SK-N-MC (cell line): ENCODE data around the gene GPNMB.

Experiments used
- EZH2 ChIP-seq: fragments of 200-600 bp; sonication (generic); IDR thresholded peaks from one replicate; pipeline ENCODE4 v1.6.1; 2017; ENCODE audit warnings: antibody characterized with exemption
- POLR2AphosphoS5 ChIP-seq: IDR thresholded peaks from 2 replicates; pipeline ENCODE4 v1.6.1; 2012; ENCODE audit warnings: mild to moderate bottlenecking, low read depth, low read length, borderline replicate concordance

DNA sequence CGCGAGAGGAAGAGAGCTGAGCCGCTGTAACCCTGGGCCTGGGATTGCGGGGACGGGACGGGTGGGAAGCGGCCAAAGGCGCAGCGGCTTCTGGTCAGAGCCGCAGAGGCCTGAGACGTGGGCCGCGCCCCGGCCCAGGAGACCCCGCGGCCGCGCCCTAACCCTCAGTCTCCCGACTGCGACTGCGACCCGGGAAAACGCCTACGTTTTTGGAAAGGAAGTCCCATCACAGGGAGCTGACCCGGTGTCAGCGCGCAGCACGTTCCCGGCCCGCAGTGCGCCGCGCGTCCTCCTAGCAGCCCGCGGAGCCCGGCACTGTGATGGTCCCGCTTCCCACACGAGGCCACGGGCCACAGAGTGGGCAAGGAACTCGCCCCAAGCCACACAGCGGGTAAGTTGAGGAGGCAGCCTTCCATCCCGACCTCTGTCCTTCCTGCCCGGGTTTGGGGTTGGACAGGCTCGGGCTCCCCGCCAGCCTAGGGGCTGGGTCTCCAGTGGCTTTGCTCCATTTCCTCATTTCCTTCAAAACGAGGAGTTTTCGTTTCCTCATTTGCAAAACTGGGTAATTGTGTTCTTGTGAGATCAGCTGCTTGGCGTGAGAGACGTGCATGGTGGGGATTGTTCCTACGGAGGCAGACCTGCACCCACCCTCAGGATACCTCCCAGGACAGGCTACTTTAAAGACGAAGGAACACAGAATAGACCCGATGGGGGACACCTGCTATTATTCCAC, 1.2 kb downstream of the GPNMB start:
- TF ChIP-seq EZH2 (no peak), POLR2AphosphoS5 (no peak)
